ENCODE measurements around the gene C10orf105.

GRCh38 chr10:71708301-71708703, 11.3 kb downstream of the C10orf105 start:
- TF ChIP-seq CTCF (IDR thresholded peaks at IDR 0.05) (peak; percentile 77), GATA2 (CRISPR knock-in tag; IDR thresholded peaks at IDR 0.05) (no peak), EZH2phosphoT487 (IDR thresholded peaks at IDR 0.05; ENCODE audit: borderline replicate concordance, low read depth) (no peak), TAF1 (IDR thresholded peaks at IDR 0.05; ENCODE audit: borderline replicate concordance, low read depth, low read length) (no peak)
- TF ChIP-seq, protein P1, sequence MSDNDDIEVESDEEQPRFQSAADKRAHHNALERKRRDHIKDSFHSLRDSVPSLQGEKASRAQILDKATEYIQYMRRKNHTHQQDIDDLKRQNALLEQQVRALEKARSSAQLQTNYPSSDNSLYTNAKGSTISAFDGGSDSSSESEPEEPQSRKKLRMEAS (IDR thresholded peaks at IDR 0.05; ENCODE audit: low read depth) = no peak
